Measurements from ENCODE around the gene KNL1.
"Not testable (repeated sequence)": the region's sequence is repeated elsewhere in the genome, so short reads cannot be mapped to it uniquely, and the experiment has no call there.

KNL1 gene

DNA sequence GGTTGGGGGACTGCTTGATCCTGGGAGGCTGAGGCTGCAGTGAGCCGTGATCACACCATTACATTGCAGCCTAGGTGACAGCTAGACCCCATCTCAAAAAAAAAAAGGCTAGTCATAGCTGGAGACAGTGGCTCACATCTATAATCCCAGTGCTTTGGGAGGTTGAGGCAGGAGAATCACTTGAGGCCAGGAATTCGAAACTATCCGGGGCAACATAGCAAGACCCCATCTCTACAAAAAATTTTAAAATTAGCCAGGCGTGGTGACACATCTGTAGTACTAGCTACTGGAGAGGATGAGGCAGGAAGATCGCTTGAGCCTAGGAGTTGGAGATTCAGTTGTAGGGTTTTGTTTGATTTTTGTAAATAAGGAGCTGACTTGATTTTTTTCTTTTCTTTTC, 45.6 kb downstream of the KNL1 start:
- H3K4me1 ChIP-seq (ENCODE audit: control insufficient read depth, low read depth, low read length), result no peaks in the 10 kb centered on the region
- WGBS (ENCODE audit: extremely low coverage, insufficient coverage, low lambda C conversion rate), result no CpG with 5 or more reads among the region's 5 CpGs
- no peaks in the 10 kb centered on the region for H3K27me3 ChIP-seq (ENCODE audit: insufficient read depth, low read length, poor library complexity)
- H3K4me3 ChIP-seq (ENCODE audit: low read length), result no peak overlapping the region
- H2AK5ac ChIP-seq (ENCODE audit: low read length), result no peak overlapping the region
- H3K27ac ChIP-seq (ENCODE audit: low read depth, low read length), result no peak overlapping the region
- no peak overlapping the region for H4K8ac ChIP-seq (ENCODE audit: low read depth, low read length)
- no peak overlapping the region for H3K56ac ChIP-seq (ENCODE audit: low read length)
- DNase-seq, result no peak
- H3K79me2 ChIP-seq (ENCODE audit: control insufficient read depth, insufficient read depth, low read length), result no peaks in the 10 kb centered on the region
- H4K5ac ChIP-seq (ENCODE audit: low read length), result no peak overlapping the region
- H2BK5ac ChIP-seq (ENCODE audit: low read length), result no peak overlapping the region
- H3K18ac ChIP-seq (ENCODE audit: low read length), result no peak overlapping the region
- no peak overlapping the region for H2BK120ac ChIP-seq (ENCODE audit: low read depth, low read length)
- H3K79me1 ChIP-seq (ENCODE audit: low read length), result no peaks in the 10 kb centered on the region
- no peak overlapping the region for H3K23ac ChIP-seq (ENCODE audit: low read length)
- H3K9ac ChIP-seq (ENCODE audit: low read length), result no peak overlapping the region
- no peak overlapping the region for H3K4me2 ChIP-seq (ENCODE audit: low read length)
- H2BK15ac ChIP-seq (replicated peaks; ENCODE audit: low read depth), result no peak overlapping the region
- no peak overlapping the region for H3K4ac ChIP-seq (ENCODE audit: low read depth, low read length)
- peaks cover under 1% of the 10 kb centered on the region for H3K36me3 ChIP-seq (ENCODE audit: control insufficient read depth, insufficient read depth, low read length)

DNA sequence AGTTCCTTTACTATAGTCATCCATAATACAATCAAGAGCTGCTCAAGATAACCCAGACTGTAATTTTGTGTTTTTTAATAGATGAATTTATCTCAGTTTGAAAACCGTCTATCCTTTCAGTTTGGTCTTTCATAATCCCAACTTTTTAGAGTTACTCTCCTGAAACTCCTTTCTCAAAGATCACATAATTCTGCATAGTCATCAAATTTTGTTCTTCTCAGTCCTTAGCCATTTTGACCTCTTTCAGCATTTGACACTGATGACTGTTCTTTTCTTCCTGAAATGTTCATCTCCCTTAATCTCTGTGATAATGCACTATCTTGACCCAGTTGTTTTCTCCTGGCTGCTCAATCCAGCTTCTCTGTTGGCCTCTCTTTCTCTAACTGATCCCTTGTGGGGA, 53.5 kb downstream of the KNL1 start:
- peak; percentile 7 for DNase-seq
- Histone ChIP-seq H2BK5ac (ENCODE audit: low read length) (no peak overlapping the region), H2AK5ac (ENCODE audit: low read length) (no peak overlapping the region), H4K8ac (ENCODE audit: low read depth, low read length) (no peak overlapping the region), H3K27ac (ENCODE audit: low read depth, low read length) (no peak overlapping the region), H3K79me2 (ENCODE audit: control insufficient read depth, insufficient read depth, low read length) (no peaks in the 10 kb centered on the region), H3K4me1 (ENCODE audit: control insufficient read depth, low read depth, low read length) (no peaks in the 10 kb centered on the region), H3K4me2 (ENCODE audit: low read length) (no peak overlapping the region), H2BK120ac (ENCODE audit: low read depth, low read length) (no peak overlapping the region), H3K9ac (ENCODE audit: low read length) (no peak overlapping the region), H4K5ac (ENCODE audit: low read length) (no peak overlapping the region), H3K79me1 (ENCODE audit: low read length) (no peaks in the 10 kb centered on the region), H3K4me3 (ENCODE audit: low read length) (no peak overlapping the region), H3K4ac (ENCODE audit: low read depth, low read length) (no peak overlapping the region), H2BK15ac (replicated peaks; ENCODE audit: low read depth) (no peak overlapping the region), H3K18ac (ENCODE audit: low read length) (no peak overlapping the region), H3K23ac (ENCODE audit: low read length) (no peak overlapping the region), H3K56ac (ENCODE audit: low read length) (no peak overlapping the region), H3K27me3 (ENCODE audit: insufficient read depth, low read length, poor library complexity) (no peaks in the 10 kb centered on the region), H3K36me3 (ENCODE audit: control insufficient read depth, insufficient read depth, low read length) (no peaks in the 10 kb centered on the region)
- WGBS (ENCODE audit: extremely low coverage, insufficient coverage, low lambda C conversion rate), result no CpG with 5 or more reads among the region's 1 CpG

DNA sequence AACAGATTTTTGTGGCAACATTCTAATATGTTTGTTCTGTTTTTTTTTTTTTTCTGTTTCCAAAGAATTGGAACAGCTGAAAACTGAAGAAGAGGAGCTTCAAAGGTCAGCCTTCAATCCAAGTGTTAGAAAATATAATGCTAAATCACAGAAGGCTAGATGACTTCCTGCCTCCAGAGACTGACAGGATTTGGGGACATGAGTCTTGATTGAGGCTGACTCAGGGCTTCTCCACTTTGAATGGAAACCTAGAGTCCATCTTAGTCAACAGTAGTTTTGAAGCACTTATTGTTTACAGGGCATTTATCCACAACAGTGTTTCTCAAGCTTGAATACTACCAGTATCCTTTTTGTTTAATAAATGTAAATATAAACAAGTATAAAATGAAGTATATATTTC, 56.4 kb downstream of the KNL1 start:
- H3K4me2 ChIP-seq (ENCODE audit: low read length), result no peak overlapping the region

DNA sequence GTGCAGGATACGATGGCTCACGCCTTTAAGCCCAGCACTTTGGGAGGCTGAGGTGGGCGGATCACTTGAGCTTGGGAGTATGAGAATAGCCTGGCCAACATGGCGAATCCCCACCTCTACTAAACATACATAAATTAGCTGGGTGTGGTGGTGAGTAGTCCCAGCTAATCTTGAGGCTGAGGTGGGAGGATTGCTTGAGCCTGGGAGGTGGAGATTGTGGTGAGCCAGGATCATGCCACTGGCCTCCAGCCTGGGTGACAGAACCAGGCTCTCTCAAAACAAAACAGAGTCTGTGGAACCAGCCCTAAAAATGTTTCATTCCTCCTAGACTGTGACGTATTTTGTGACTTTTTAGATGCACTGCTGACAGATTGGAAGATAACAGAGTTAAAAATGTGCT, 66.6 kb downstream of the KNL1 start:
- no peaks in the 10 kb centered on the region for H3K27me3 ChIP-seq (ENCODE audit: insufficient read depth, low read length, poor library complexity)
- H3K79me2 ChIP-seq (ENCODE audit: control insufficient read depth, insufficient read depth, low read length), result no peaks in the 10 kb centered on the region
- H4K8ac ChIP-seq (ENCODE audit: low read depth, low read length), result no peak overlapping the region
- no peaks in the 10 kb centered on the region for H3K4me1 ChIP-seq (ENCODE audit: control insufficient read depth, low read depth, low read length)
- no CpG with 5 or more reads among the region's 5 CpGs for WGBS (ENCODE audit: extremely low coverage, insufficient coverage, low lambda C conversion rate)
- H3K79me1 ChIP-seq (ENCODE audit: low read length), result no peaks in the 10 kb centered on the region
- H2AK5ac ChIP-seq (ENCODE audit: low read length), result no peak overlapping the region
- H3K56ac ChIP-seq (ENCODE audit: low read length), result no peak overlapping the region
- no peak for DNase-seq
- no peak overlapping the region for H2BK5ac ChIP-seq (ENCODE audit: low read length)
- no peak overlapping the region for H3K23ac ChIP-seq (ENCODE audit: low read length)
- no peak overlapping the region for H3K18ac ChIP-seq (ENCODE audit: low read length)
- H3K4ac ChIP-seq (ENCODE audit: low read depth, low read length), result no peak overlapping the region
- no peak overlapping the region for H3K9ac ChIP-seq (ENCODE audit: low read length)
- H2BK15ac ChIP-seq (replicated peaks; ENCODE audit: low read depth), result no peak overlapping the region
- no peak overlapping the region for H3K4me3 ChIP-seq (ENCODE audit: low read length)
- no peak overlapping the region for H2BK120ac ChIP-seq (ENCODE audit: low read depth, low read length)
- no peak overlapping the region for H3K4me2 ChIP-seq (ENCODE audit: low read length)
- no peaks in the 10 kb centered on the region for H3K36me3 ChIP-seq (ENCODE audit: control insufficient read depth, insufficient read depth, low read length)
- H3K27ac ChIP-seq (ENCODE audit: low read depth, low read length), result no peak overlapping the region
- H4K5ac ChIP-seq (ENCODE audit: low read length), result no peak overlapping the region

More for the DNA sequence above, 56.4 kb downstream of the KNL1 start:
- H3K4ac ChIP-seq (ENCODE audit: low read depth, low read length), result no peak overlapping the region
- no peak overlapping the region for H3K4me3 ChIP-seq (ENCODE audit: low read length)
- no peak overlapping the region for H3K23ac ChIP-seq (ENCODE audit: low read length)
- no peaks in the 10 kb centered on the region for H3K79me2 ChIP-seq (ENCODE audit: control insufficient read depth, insufficient read depth, low read length)
- H3K56ac ChIP-seq (ENCODE audit: low read length), result no peak overlapping the region
- no peak overlapping the region for H2AK5ac ChIP-seq (ENCODE audit: low read length)
- peaks cover 1% of the 10 kb centered on the region for H3K36me3 ChIP-seq (ENCODE audit: control insufficient read depth, insufficient read depth, low read length)
- H4K5ac ChIP-seq (ENCODE audit: low read length), result no peak overlapping the region
- no peaks in the 10 kb centered on the region for H3K4me1 ChIP-seq (ENCODE audit: control insufficient read depth, low read depth, low read length)
- H2BK120ac ChIP-seq (ENCODE audit: low read depth, low read length), result no peak overlapping the region
- H2BK15ac ChIP-seq (replicated peaks; ENCODE audit: low read depth), result no peak overlapping the region
- H2BK5ac ChIP-seq (ENCODE audit: low read length), result no peak overlapping the region
- no peaks in the 10 kb centered on the region for H3K79me1 ChIP-seq (ENCODE audit: low read length)
- H4K8ac ChIP-seq (ENCODE audit: low read depth, low read length), result no peak overlapping the region
- no peaks in the 10 kb centered on the region for H3K27me3 ChIP-seq (ENCODE audit: insufficient read depth, low read length, poor library complexity)
- H3K27ac ChIP-seq (ENCODE audit: low read depth, low read length), result no peak overlapping the region
- peak; percentile 32 for DNase-seq
- H3K18ac ChIP-seq (ENCODE audit: low read length), result no peak overlapping the region
- H3K9ac ChIP-seq (ENCODE audit: low read length), result no peak overlapping the region

DNA sequence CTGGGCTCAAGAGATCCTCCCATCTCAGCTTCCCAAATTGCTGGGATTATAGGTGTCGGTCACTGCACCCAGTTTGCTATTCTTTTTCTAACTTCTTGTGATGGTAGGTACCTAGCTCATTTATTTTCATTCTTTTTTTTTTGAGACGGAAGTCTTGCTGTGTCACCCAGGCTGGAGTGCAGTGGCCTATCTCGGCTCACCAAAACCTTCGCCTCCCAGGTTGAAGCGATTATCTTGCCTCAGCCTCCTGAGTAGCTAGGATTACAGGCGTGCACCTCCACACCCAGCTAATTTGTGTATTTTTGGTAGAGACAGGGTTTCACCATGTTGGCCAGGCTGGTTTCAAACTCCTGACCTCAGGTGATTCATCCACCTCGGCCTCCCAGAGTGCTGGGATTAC, 70.9 kb downstream of the KNL1 start:
- DNase-seq, result no peak
- Histone ChIP-seq H2BK120ac (ENCODE audit: low read depth, low read length) (no peak overlapping the region), H3K79me2 (ENCODE audit: control insufficient read depth, insufficient read depth, low read length) (no peaks in the 10 kb centered on the region), H2BK15ac (replicated peaks; ENCODE audit: low read depth) (no peak overlapping the region), H3K9ac (ENCODE audit: low read length) (no peak overlapping the region), H2AK5ac (ENCODE audit: low read length) (no peak overlapping the region), H3K56ac (ENCODE audit: low read length) (no peak overlapping the region), H3K4me1 (ENCODE audit: control insufficient read depth, low read depth, low read length) (no peaks in the 10 kb centered on the region), H3K79me1 (ENCODE audit: low read length) (no peaks in the 10 kb centered on the region), H3K27me3 (ENCODE audit: insufficient read depth, low read length, poor library complexity) (no peaks in the 10 kb centered on the region), H4K5ac (ENCODE audit: low read length) (no peak overlapping the region), H4K8ac (ENCODE audit: low read depth, low read length) (no peak overlapping the region), H3K36me3 (ENCODE audit: control insufficient read depth, insufficient read depth, low read length) (no peaks in the 10 kb centered on the region), H3K23ac (ENCODE audit: low read length) (no peak overlapping the region), H3K4ac (ENCODE audit: low read depth, low read length) (no peak overlapping the region), H3K4me2 (ENCODE audit: low read length) (no peak overlapping the region), H3K18ac (ENCODE audit: low read length) (no peak overlapping the region), H3K27ac (ENCODE audit: low read depth, low read length) (no peak overlapping the region), H3K4me3 (ENCODE audit: low read length) (no peak overlapping the region), H2BK5ac (ENCODE audit: low read length) (no peak overlapping the region)
- no CpG with 5 or more reads among the region's 7 CpGs for WGBS (ENCODE audit: extremely low coverage, insufficient coverage, low lambda C conversion rate)

DNA sequence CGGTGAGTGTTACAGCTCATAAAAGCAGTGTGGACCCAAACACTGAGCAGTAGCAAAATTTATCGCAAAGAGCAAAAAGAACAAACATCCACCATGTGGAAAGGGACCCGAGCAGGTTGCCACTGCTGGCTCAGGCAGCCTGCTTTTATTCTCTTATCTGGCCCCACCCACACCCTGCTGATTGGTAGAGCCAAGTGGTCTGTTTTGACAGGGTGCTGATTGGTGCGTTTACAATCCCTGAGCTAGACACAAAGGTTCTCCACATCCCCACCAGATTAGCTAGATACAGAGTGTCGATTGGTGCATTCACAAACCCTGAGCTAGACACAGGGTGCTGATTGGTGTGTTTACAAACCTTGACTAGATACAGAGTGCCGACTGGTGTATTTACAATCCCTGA, 82.2 kb downstream of the KNL1 start:
- not testable (repeated sequence) for H2BK120ac ChIP-seq (ENCODE audit: low read depth, low read length); H4K8ac ChIP-seq (ENCODE audit: low read depth, low read length); H3K9ac ChIP-seq (ENCODE audit: low read length); DNase-seq; H3K23ac ChIP-seq (ENCODE audit: low read length); H3K79me2 ChIP-seq (ENCODE audit: control insufficient read depth, insufficient read depth, low read length); H3K18ac ChIP-seq (ENCODE audit: low read length); H3K4me1 ChIP-seq (ENCODE audit: control insufficient read depth, low read depth, low read length); H3K4me2 ChIP-seq (ENCODE audit: low read length); H3K56ac ChIP-seq (ENCODE audit: low read length); H3K4me3 ChIP-seq (ENCODE audit: low read length); H2BK15ac ChIP-seq (replicated peaks; ENCODE audit: low read depth); H3K79me1 ChIP-seq (ENCODE audit: low read length); H2AK5ac ChIP-seq (ENCODE audit: low read length); H3K4ac ChIP-seq (ENCODE audit: low read depth, low read length); H3K27ac ChIP-seq (ENCODE audit: low read depth, low read length); H4K5ac ChIP-seq (ENCODE audit: low read length); H3K36me3 ChIP-seq (ENCODE audit: control insufficient read depth, insufficient read depth, low read length); H3K27me3 ChIP-seq (ENCODE audit: insufficient read depth, low read length, poor library complexity); H2BK5ac ChIP-seq (ENCODE audit: low read length)
- no CpG with 5 or more reads among the region's 6 CpGs for WGBS (ENCODE audit: extremely low coverage, insufficient coverage, low lambda C conversion rate)

Data from mesendoderm (in vitro differentiated cells).